Stomach (tissue), 4 donors: Measurements from ENCODE around the gene PTPRD.

Experiments
- CTCF ChIP-seq, 7 experiments: fragments of 450-650 bp in 4 of 7; fragments of 200-600 bp in 3 of 7; sonication (generic) in 3 of 7; IDR thresholded peaks; one replicate each; pipeline ENCODE4 v1.5.1; 2016 to 2019; ENCODE audit warnings: antibody characterized with exemption in 7 of 7, control low read depth in 2 of 7, mild to moderate bottlenecking in 1 of 7
- EP300 ChIP-seq: sonication (generic); formaldehyde crosslinking; IDR thresholded peaks from one replicate; pipeline ENCODE4 v1.6.1; 2017; ENCODE audit warnings: antibody characterized with exemption
- POLR2A ChIP-seq, 4 donors: fragments of 450-650 bp; IDR thresholded peaks; one replicate each; pipeline ENCODE4 v1.6.1; 2016; ENCODE audit warnings: antibody characterized with exemption in 4 of 4, control low read depth in 2 of 4, mild to moderate bottlenecking in 1 of 4, moderate library complexity in 1 of 4
- POLR2AphosphoS5 ChIP-seq, 3 donors: sonication (generic); formaldehyde crosslinking; IDR thresholded peaks; one replicate each; pipeline ENCODE4 v1.6.1; 2016; ENCODE audit warnings: antibody characterized with exemption in 3 of 3

- TF ChIP-seq CTCF (IDR thresholded peaks at IDR 0.05) (no peak), POLR2AphosphoS5 (IDR thresholded peaks at IDR 0.05) (no peak), POLR2A (IDR thresholded peaks at IDR 0.05) (no peak), EP300 (no peak)
These were observed 1892.8 kb downstream of the PTPRD start for GRCh38 chr9:8719833-8720486.
